Measurements from ENCODE around the gene ASIC4.

The ASIC4 gene

DNA sequence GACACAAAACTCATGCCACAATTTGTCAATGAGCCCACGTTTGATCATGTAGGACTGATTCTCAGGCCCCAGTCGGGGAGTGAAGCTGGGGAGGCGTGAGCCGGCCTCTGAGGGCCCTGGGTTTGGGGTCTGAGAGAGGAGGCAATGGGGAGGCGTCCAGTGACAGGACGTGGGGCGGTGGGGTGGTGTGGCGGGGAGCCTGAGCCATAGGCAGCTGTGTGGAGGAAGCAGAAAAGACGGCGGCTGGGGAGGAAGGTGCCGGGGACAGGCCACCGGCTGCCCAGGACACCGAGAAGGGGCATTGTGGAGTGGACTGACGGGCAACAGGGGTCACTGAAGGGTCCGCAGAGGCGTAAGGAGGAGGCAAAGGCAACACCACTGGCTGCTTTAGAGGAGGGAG lies 22.1 kb downstream of the ASIC4 start:
- no peak overlapping the region for H3K4me3 ChIP-seq (replicated peaks; ENCODE audit: insufficient read depth, low read length)
- no peak for DNase-seq (ENCODE audit: low read depth in 1 of 2, low spot score in 1 of 2)
- no peak overlapping the region for H3K27ac ChIP-seq (replicated peaks)
- TF ChIP-seq, protein P1, sequence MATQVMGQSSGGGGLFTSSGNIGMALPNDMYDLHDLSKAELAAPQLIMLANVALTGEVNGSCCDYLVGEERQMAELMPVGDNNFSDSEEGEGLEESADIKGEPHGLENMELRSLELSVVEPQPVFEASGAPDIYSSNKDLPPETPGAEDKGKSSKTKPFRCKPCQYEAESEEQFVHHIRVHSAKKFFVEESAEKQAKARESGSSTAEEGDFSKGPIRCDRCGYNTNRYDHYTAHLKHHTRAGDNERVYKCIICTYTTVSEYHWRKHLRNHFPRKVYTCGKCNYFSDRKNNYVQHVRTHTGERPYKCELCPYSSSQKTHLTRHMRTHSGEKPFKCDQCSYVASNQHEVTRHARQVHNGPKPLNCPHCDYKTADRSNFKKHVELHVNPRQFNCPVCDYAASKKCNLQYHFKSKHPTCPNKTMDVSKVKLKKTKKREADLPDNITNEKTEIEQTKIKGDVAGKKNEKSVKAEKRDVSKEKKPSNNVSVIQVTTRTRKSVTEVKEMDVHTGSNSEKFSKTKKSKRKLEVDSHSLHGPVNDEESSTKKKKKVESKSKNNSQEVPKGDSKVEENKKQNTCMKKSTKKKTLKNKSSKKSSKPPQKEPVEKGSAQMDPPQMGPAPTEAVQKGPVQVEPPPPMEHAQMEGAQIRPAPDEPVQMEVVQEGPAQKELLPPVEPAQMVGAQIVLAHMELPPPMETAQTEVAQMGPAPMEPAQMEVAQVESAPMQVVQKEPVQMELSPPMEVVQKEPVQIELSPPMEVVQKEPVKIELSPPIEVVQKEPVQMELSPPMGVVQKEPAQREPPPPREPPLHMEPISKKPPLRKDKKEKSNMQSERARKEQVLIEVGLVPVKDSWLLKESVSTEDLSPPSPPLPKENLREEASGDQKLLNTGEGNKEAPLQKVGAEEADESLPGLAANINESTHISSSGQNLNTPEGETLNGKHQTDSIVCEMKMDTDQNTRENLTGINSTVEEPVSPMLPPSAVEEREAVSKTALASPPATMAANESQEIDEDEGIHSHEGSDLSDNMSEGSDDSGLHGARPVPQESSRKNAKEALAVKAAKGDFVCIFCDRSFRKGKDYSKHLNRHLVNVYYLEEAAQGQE (IDR thresholded peaks at IDR 0.05; ENCODE audit: insufficient replicate concordance, low read depth) = no peak
- TF ChIP-seq SPI1 (IDR thresholded peaks at IDR 0.05; ENCODE audit: borderline replicate concordance, low read depth) = no peak
- no peak for TF ChIP-seq GABPA (IDR thresholded peaks at IDR 0.05; ENCODE audit: low read depth)
- TF ChIP-seq POLR2AphosphoS5 (IDR thresholded peaks at IDR 0.05; ENCODE audit: low read depth) = no peak
- peaks cover 15% of the 10 kb centered on the region for H3K27me3 ChIP-seq (ENCODE audit: insufficient read depth, poor library complexity, severe bottlenecking)

DNA sequence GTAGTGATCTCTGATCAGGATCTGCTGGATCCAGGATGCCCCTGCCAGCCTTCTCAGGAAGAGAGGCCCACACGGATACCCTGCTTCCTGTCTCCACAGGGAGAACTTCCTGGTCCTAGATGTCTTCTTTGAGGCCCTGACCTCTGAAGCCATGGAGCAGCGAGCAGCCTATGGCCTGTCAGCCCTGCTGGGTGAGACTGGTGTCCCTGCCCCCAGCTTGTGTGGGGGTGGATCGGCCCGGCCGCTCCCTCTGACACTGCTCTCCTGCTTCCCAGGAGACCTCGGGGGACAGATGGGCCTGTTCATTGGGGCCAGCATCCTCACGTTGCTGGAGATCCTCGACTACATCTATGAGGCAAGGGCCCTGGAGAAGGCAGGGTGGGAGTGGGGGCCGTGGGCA lies 22.7 kb downstream of the ASIC4 start:
- H3K27ac ChIP-seq (replicated peaks) = no peak overlapping the region
- no peak for DNase-seq (ENCODE audit: low read depth in 1 of 2, low spot score in 1 of 2)
- H3K4me3 ChIP-seq (replicated peaks; ENCODE audit: insufficient read depth, low read length) = no peak overlapping the region
- TF ChIP-seq SPI1 (IDR thresholded peaks at IDR 0.05; ENCODE audit: borderline replicate concordance, low read depth) = no peak
- TF ChIP-seq, protein P2, sequence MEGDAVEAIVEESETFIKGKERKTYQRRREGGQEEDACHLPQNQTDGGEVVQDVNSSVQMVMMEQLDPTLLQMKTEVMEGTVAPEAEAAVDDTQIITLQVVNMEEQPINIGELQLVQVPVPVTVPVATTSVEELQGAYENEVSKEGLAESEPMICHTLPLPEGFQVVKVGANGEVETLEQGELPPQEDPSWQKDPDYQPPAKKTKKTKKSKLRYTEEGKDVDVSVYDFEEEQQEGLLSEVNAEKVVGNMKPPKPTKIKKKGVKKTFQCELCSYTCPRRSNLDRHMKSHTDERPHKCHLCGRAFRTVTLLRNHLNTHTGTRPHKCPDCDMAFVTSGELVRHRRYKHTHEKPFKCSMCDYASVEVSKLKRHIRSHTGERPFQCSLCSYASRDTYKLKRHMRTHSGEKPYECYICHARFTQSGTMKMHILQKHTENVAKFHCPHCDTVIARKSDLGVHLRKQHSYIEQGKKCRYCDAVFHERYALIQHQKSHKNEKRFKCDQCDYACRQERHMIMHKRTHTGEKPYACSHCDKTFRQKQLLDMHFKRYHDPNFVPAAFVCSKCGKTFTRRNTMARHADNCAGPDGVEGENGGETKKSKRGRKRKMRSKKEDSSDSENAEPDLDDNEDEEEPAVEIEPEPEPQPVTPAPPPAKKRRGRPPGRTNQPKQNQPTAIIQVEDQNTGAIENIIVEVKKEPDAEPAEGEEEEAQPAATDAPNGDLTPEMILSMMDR (IDR thresholded peaks at IDR 0.05; ENCODE audit: insufficient read depth, low read length) = no peak
- no peak for TF ChIP-seq POLR2AphosphoS5 (IDR thresholded peaks at IDR 0.05; ENCODE audit: low read depth)
- TF ChIP-seq, protein P1 (IDR thresholded peaks at IDR 0.05; ENCODE audit: insufficient replicate concordance, low read depth) = no peak
- no peak for TF ChIP-seq GABPA (IDR thresholded peaks at IDR 0.05; ENCODE audit: low read depth)
- peaks cover 17% of the 10 kb centered on the region for H3K27me3 ChIP-seq (ENCODE audit: insufficient read depth, poor library complexity, severe bottlenecking)

DNA sequence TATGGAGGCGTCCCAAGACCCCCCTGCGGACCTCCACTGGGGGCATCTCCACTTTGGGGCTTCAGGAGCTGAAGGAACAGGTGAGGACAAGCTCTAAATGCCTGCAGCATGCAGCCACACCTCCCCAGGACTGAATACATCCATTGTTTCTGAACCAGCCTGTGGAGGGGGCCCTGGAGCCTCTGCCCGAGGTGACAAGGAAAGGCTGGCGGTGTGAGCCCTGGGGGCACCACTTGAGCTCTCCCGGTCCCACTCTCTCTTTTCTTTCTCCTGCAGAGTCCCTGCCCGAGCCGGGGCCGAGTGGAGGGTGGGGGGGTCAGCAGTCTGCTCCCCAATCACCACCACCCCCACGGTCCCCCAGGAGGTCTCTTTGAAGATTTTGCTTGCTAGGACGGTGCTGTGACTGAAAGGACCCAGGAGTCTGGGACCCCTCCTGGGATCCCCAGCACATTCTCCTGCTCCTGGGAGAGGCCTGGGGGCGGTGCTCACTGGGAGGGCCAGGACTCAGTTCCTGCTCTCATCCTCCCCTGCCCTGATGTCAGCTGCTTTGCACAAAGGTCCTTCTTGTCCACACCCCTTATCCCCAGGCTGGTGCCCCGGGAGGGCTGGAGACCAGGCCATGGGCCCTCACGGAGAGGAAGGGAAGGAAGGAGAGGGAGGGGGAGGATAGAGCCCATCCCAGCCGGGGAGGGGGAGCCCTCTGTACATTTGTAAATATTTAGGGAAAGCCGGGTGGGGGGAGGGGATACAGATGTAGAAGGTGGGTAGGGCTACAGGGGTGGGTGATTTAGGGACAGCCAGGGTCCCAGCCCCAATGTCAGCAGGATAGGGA lies 23.6 kb downstream of the ASIC4 start:
- DNase-seq (ENCODE audit: low read depth in 1 of 2, low spot score in 1 of 2) = no peak
- TF ChIP-seq, protein P2 (IDR thresholded peaks at IDR 0.05; ENCODE audit: insufficient read depth, low read length) = no peak
- TF ChIP-seq GABPA (IDR thresholded peaks at IDR 0.05; ENCODE audit: low read depth) (no peak), POLR2AphosphoS5 (IDR thresholded peaks at IDR 0.05; ENCODE audit: low read depth) (no peak), SPI1 (IDR thresholded peaks at IDR 0.05; ENCODE audit: borderline replicate concordance, low read depth) (no peak)
- TF ChIP-seq, protein P1 (IDR thresholded peaks at IDR 0.05; ENCODE audit: insufficient replicate concordance, low read depth) = no peak
- no peak overlapping the region for H3K4me3 ChIP-seq (replicated peaks; ENCODE audit: insufficient read depth, low read length)
- H3K27ac ChIP-seq (replicated peaks) = no peak overlapping the region
- peaks cover 26% of the 10 kb centered on the region for H3K27me3 ChIP-seq (ENCODE audit: insufficient read depth, poor library complexity, severe bottlenecking)

All from HL-60 (cell line).